Measurements from ENCODE around the gene ANAPC2. TPM values are rescaled to one million over a fixed set of nuclear protein-coding genes. Genes with fewer than 3 reads are reported as not detected.

ANAPC2 gene
- total and polyA plus RNA-seq, 2 of the 4 experiments (the other 2 are of a cell fraction) = 9.3 to 29.5 TPM

DNA sequence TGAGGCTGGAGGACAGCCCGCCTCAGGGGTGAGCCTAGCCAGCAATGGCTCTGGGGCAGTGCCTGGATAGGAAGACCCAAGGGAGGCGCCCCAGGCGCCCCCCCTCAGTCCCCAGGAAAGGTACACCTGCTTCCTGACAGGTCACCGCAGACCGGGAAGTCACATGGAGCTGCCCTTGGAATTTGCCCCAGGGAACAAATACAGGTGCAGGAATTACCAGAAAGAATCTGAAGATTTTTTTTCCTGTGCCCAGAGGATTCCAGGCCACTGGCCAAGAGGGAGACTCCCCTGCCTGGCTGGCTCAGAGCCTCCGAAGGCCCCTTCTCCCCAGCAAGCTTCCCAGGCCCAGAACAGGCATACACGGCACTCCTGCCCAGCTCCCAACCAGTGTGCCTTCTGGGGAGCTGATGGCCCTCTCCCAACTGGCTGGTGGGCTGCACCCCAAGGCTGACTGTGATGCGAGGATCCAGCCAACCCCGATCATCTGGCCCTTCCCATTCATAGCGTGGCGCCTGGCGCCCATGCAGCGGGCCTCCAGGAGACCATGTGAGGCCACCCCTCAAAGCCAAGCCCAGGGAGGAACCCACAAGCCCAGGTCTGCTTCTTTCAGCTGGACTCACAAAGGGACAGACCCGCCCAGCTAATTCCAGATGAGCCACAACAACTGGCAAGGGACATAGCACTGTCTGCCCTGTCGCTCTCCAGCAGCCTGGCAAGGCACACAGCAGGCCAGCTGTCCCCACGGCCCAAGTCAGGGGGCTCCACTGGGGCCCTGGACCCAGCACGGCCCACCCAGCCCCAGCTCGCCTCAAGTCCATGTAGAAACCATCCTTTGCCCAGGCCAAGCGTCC lies 9.9 kb upstream of the ANAPC2 start (continued):
- TF ChIP-seq NFE2L2 (IDR thresholded peaks at IDR 0.05; ENCODE audit: low read depth, low read length) = no peak

DNA sequence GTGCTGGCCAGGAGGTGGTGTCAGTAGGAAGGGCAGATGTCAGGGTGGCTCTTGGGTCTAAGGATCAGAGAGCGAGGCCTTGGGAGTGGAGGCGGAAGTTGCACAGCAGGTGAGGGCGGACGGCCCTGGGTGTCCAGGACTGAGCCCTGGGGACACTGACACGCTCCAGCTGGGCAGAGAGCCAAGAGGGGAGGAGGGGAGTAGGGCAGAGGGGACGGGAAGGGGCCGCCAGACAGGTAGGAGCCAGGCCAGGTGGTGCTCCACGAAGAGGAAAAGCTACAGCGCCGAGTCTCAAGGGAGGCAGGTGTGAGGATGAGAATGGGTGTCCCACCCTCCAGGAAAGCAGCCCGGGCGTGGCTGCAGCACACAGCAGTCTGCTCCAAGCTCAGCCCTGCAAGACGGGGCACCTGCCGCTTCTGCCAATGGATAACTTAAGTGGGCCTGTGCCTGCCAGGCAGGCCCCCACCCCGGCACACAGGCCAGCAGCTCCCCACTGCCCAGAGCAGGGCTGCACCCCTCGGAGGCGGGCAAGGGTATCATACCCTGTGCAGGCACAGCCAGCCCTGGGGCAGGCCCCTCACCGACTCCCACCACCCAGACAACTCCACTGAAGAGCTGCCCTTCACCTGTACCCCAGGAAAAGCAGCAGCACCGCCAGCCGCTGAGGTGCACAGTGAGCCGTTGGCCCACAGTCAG lies 7.3 kb upstream of the ANAPC2 start:
- Histone ChIP-seq H2BK5ac (ENCODE audit: low read depth, low read length, poor library complexity, severe bottlenecking) (no peak overlapping the region), H4K91ac (ENCODE audit: insufficient read depth, low read depth, low read length) (no peak overlapping the region), H3K23ac (ENCODE audit: low read depth, low read length) (no peak overlapping the region), H2AK5ac (ENCODE audit: low read depth, low read length) (no peak overlapping the region), H3K14ac (replicated peaks; ENCODE audit: low read depth, low read length) (no peak overlapping the region), H2BK20ac (ENCODE audit: low read depth, low read length) (no peak overlapping the region), H3K4me1 (ENCODE audit: control insufficient read depth, insufficient read depth, low read length) (peaks cover 15% of the 10 kb centered on the region), H2BK120ac (ENCODE audit: low read depth, low read length) (no peak overlapping the region), H3K4me2 (ENCODE audit: low read depth, low read length) (no peak overlapping the region), H3K4ac (ENCODE audit: low read depth, low read length) (no peak overlapping the region), H3K9me3 (ENCODE audit: control insufficient read depth, insufficient read depth, low read length) (no peaks in the 10 kb centered on the region), H3K9ac (ENCODE audit: low read depth, low read length) (no peak overlapping the region), H3K18ac (ENCODE audit: low read depth, low read length) (no peak overlapping the region), H3K56ac (ENCODE audit: extremely low read depth, insufficient read depth, low read length) (no peak overlapping the region), H2AK9ac (replicated peaks; ENCODE audit: low read depth, low read length, poor library complexity) (no peak overlapping the region), H2AFZ (replicated peaks; ENCODE audit: low read length, poor library complexity) (no peak overlapping the region), H2BK15ac (ENCODE audit: low read depth, low read length) (no peak overlapping the region), H3K36me3 (ENCODE audit: control insufficient read depth, insufficient read depth, low read length) (peaks cover 18% of the 10 kb centered on the region), H3K27ac (ENCODE audit: insufficient read depth, low read length) (no peak overlapping the region), H3K79me1 (ENCODE audit: low read depth in 1 of 2, low read length in 2 of 2) (peaks cover 7 to 70% of the 10 kb centered on the region in 2 experiments), H3K9me1 (ENCODE audit: insufficient read depth, low read length) (no peaks in the 10 kb centered on the region), H3K27me3 (ENCODE audit: control insufficient read depth, insufficient read depth, low read length) (no peaks in the 10 kb centered on the region), H3K4me3 (ENCODE audit: insufficient read depth, low read depth, low read length) (no peak overlapping the region), H4K8ac (ENCODE audit: low read depth in 2 of 2, low read length in 2 of 2) (no peak overlapping the region), H4K5ac (ENCODE audit: low read depth, low read length) (no peak overlapping the region), H4K20me1 (ENCODE audit: insufficient read depth, low read length) (peaks cover 39% of the 10 kb centered on the region)
- ChIA-PET POLR2A (ENCODE audit: unreplicated experiment) (no interaction called here), CTCF (interaction anchor here (1.0 kb wide), 1 partner anchor 31 kb away, joined by 3 read pairs; the partner anchor contains the start of gene RNF224)
- no peak for DNase-seq
- in situ Hi-C loops (cut with MboI; ENCODE audit: low sequenced_read_pairs) = no loop called here
- WGBS, 2 experiments (ENCODE audit: extremely low coverage in 2 of 2, insufficient read length in 1 of 2) = 87% methylated on average over 16 of the region's 21 CpGs; no CpG with 5 or more reads in 1 of the 2 experiments
- intact Hi-C loops (cut with micrococcal nuclease) = no loop called here
- TF ChIP-seq, protein P1, sequence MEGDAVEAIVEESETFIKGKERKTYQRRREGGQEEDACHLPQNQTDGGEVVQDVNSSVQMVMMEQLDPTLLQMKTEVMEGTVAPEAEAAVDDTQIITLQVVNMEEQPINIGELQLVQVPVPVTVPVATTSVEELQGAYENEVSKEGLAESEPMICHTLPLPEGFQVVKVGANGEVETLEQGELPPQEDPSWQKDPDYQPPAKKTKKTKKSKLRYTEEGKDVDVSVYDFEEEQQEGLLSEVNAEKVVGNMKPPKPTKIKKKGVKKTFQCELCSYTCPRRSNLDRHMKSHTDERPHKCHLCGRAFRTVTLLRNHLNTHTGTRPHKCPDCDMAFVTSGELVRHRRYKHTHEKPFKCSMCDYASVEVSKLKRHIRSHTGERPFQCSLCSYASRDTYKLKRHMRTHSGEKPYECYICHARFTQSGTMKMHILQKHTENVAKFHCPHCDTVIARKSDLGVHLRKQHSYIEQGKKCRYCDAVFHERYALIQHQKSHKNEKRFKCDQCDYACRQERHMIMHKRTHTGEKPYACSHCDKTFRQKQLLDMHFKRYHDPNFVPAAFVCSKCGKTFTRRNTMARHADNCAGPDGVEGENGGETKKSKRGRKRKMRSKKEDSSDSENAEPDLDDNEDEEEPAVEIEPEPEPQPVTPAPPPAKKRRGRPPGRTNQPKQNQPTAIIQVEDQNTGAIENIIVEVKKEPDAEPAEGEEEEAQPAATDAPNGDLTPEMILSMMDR (conservative IDR thresholded peaks at IDR 0.05; ENCODE audit: low read depth, low read length) = no peak
- TF ChIP-seq SMC3 (IDR thresholded peaks at IDR 0.05; ENCODE audit: low read depth, low read length) (no peak), RFX5 (IDR thresholded peaks at IDR 0.05; ENCODE audit: low read depth, low read length) (no peak), RCOR1 (IDR thresholded peaks at IDR 0.05; ENCODE audit: insufficient replicate concordance, low read length) (no peak), RAD21 (IDR thresholded peaks at IDR 0.05; ENCODE audit: low read length) (no peak)
- TF ChIP-seq, protein P2, sequence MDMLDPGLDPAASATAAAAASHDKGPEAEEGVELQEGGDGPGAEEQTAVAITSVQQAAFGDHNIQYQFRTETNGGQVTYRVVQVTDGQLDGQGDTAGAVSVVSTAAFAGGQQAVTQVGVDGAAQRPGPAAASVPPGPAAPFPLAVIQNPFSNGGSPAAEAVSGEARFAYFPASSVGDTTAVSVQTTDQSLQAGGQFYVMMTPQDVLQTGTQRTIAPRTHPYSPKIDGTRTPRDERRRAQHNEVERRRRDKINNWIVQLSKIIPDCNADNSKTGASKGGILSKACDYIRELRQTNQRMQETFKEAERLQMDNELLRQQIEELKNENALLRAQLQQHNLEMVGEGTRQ (IDR thresholded peaks at IDR 0.05; ENCODE audit: low read depth, low read length) = no peak
- ATAC-seq (ENCODE audit: low read depth) = no peak
- BruUV-seq (replicated peaks) = no TSS peak
- dilution Hi-C loops (cut with HindIII; ENCODE audit: low sequenced_read_pairs, unreplicated experiment) = no loop called here
